OCI-LY1 (cell line): ENCODE data around the gene MSS51.

ENCODE experiments used
- H2AFZ ChIP-seq: fragments of 200-600 bp; sonication (generic), shearing (Covaris generic); 2 replicates; pipeline ENCODE4 v1.6.0; 2014; ENCODE audit warnings: antibody characterized with exemption, mild to moderate bottlenecking, low read length
- H3F3A ChIP-seq: fragments of 200-600 bp; sonication (generic), shearing (Covaris generic); 2 replicates; pipeline ENCODE4 v1.6.0; 2014; ENCODE audit warnings: mild to moderate bottlenecking, antibody characterized with exemption, low read length, moderate library complexity; ENCODE audit not compliant: insufficient read depth
- H3K27ac ChIP-seq: fragments of 200-600 bp; sonication (generic); 2 replicates; pipeline ENCODE4 v1.5.1; 2014; ENCODE audit warnings: low read length, mixed run types, mild to moderate bottlenecking, low read depth; ENCODE audit not compliant: poor library complexity, severe bottlenecking
- H3K27me3 ChIP-seq: fragments of 200-600 bp; sonication (generic); 2 replicates; pipeline ENCODE4 v1.6.0; 2014; ENCODE audit warnings: antibody characterized with exemption, mild to moderate bottlenecking, low read length, moderate library complexity; ENCODE audit not compliant: insufficient read depth
- H3K36me3 ChIP-seq: fragments of 200-600 bp; sonication (generic); 2 replicates; pipeline ENCODE4 v1.6.1; 2014; ENCODE audit warnings: mild to moderate bottlenecking, antibody characterized with exemption, low read length, moderate library complexity, mixed read lengths; ENCODE audit not compliant: insufficient read depth
- H3K4me1 ChIP-seq: fragments of 200-600 bp; sonication (generic); 2 replicates; pipeline ENCODE4 v1.5.1; 2014; ENCODE audit warnings: mild to moderate bottlenecking, low read length, moderate library complexity; ENCODE audit not compliant: insufficient read depth, severe bottlenecking
- H3K4me2 ChIP-seq: fragments of 200-600 bp; sonication (generic), shearing (Covaris generic); 2 replicates; pipeline ENCODE4 v1.6.1; 2014; ENCODE audit warnings: low read length
- H3K4me3 ChIP-seq: fragments of 200-600 bp; sonication (generic); 2 replicates; pipeline ENCODE4 v1.5.1; 2014; ENCODE audit warnings: low read length, low read depth, mild to moderate bottlenecking, mixed read lengths; ENCODE audit not compliant: poor library complexity, severe bottlenecking
- H3K79me2 ChIP-seq: fragments of 200-600 bp; shearing (Covaris generic); 2 replicates; pipeline ENCODE4 v1.6.1; 2016; ENCODE audit warnings: mixed run types, low read length, mixed read lengths; ENCODE audit not compliant: insufficient read depth
- H3K9ac ChIP-seq: fragments of 200-600 bp; sonication (generic), shearing (Covaris generic); 2 replicates; pipeline ENCODE4 v1.6.1; 2014; ENCODE audit warnings: mild to moderate bottlenecking, low read length, mixed read lengths
- H3K9me2 ChIP-seq: fragments of 200-600 bp; sonication (generic), shearing (Covaris generic); 2 replicates; pipeline ENCODE4 v1.6.1; 2014; ENCODE audit warnings: low read depth, mild to moderate bottlenecking, low read length, mixed read lengths
- H3K9me3 ChIP-seq: fragments of 200-600 bp; shearing (Covaris generic); 2 replicates; pipeline ENCODE4 v1.6.1; 2014; ENCODE audit warnings: low read length, mixed read lengths
- H4K20me1 ChIP-seq: fragments of 200-600 bp; sonication (generic), shearing (Covaris generic); 2 replicates; pipeline ENCODE4 v1.6.0; 2016; ENCODE audit warnings: mild to moderate bottlenecking, low read length; ENCODE audit not compliant: insufficient read depth
- CTCF ChIP-seq: fragments of 200-600 bp; sonication (generic), shearing (Covaris generic); IDR thresholded peaks from 2 replicates; pipeline ENCODE4 v1.5.1; 2017; ENCODE audit warnings: mild to moderate bottlenecking, antibody characterized with exemption, low read length, moderate library complexity, mixed read lengths
- EZH2 ChIP-seq: fragments of 200-600 bp; sonication (generic), shearing (Covaris generic); IDR thresholded peaks from 2 replicates; pipeline ENCODE4 v1.8.0; 2017; ENCODE audit warnings: borderline replicate concordance, mixed run types, mild to moderate bottlenecking, antibody characterized with exemption, low read length, moderate library complexity, mixed read lengths

MSS51 gene

GRCh38 chr10:73433538-73433867 lies at the start of gene MSS51:
TSS of gene MSS51 (minus strand) at chr10:73433561. CDS start at chr10:73428284, 5,277 bp downstream.
- no peak for TF ChIP-seq CTCF
- no peak for TF ChIP-seq EZH2
- no peak within 1 kb of the TSS for H3K4me3 ChIP-seq
- H3K9me2 ChIP-seq: no peaks in the 10 kb centered on the region
- no peak within 1 kb of the TSS for H3K27ac ChIP-seq
- H3K79me2 ChIP-seq: no peaks in the 10 kb centered on the region
- H3K9me3 ChIP-seq: no peaks in the 10 kb centered on the region
- no peaks in the 10 kb centered on the region for H4K20me1 ChIP-seq
- H3K4me1 ChIP-seq: no peaks in the 10 kb centered on the region
- H3K36me3 ChIP-seq: peaks cover 18% of the 10 kb centered on the region; the same call in 1 of the 2 replicates
- no peaks in the 10 kb centered on the region for H3F3A ChIP-seq
- H2AFZ ChIP-seq: no peak within 1 kb of the TSS
- H3K9ac ChIP-seq: no peak within 1 kb of the TSS
- H3K27me3 ChIP-seq: no peaks in the 10 kb centered on the region
- no peak within 1 kb of the TSS for H3K4me2 ChIP-seq

DNA sequence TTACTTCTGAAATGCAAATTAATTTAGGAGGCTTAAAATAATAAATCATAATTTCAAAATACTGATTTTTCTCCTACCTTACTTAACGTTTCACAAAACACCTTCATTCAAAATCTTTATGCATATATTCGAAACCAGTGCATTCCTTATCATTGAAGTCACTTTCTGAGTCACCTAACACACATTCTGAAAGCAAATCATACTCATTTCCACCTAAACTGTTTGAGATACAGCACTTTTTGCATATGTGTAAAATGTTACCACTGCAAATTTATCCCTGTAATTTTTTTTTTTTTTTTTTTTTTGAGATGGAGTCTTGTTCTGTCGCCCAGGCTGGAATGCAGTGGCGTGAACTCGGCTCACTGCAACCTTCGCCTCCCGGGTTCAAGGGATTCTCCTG lies 46.8 kb upstream of the MSS51 start:
- Histone ChIP-seq H3K27me3 (no peaks in the 10 kb centered on the region), H4K20me1 (no peaks in the 10 kb centered on the region), H3K36me3 (peaks cover 44% of the 10 kb centered on the region), H3K9me3 (no peaks in the 10 kb centered on the region), H3K9ac (no peak overlapping the region), H3K27ac (no peak overlapping the region), H3K79me2 (peaks cover 9% of the 10 kb centered on the region), H3F3A (no peaks in the 10 kb centered on the region), H3K9me2 (no peaks in the 10 kb centered on the region), H3K4me2 (no peak overlapping the region), H2AFZ (no peak overlapping the region), H3K4me1 (no peaks in the 10 kb centered on the region), H3K4me3 (no peak overlapping the region)
- TF ChIP-seq CTCF: no peak
- no peak for TF ChIP-seq EZH2

DNA sequence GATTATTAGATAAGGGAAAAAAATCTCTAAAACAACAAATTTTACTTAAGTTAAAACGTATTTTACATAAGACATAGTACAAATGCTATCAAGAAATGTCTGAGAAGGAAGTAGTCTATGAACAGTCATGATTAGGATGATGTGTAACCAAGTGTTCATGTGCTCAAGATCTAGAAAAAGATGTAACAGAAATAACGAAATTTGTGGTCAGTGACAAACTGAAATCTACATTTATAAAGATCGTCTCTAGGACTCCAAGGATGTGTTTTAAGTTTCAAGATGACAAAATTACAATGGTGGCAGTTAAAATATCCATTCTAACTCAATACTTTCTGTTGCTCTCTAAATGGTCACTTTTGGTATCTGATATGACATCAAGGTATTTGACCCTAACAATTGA lies 45.3 kb upstream of the MSS51 start:
- H3K4me3 ChIP-seq: no peak overlapping the region
- H3K4me2 ChIP-seq: no peak overlapping the region
- H3K79me2 ChIP-seq: peaks cover 7% of the 10 kb centered on the region
- H2AFZ ChIP-seq: no peak overlapping the region
- no peaks in the 10 kb centered on the region for H3F3A ChIP-seq
- no peaks in the 10 kb centered on the region for H3K27me3 ChIP-seq
- H3K9ac ChIP-seq: no peak overlapping the region
- no peaks in the 10 kb centered on the region for H4K20me1 ChIP-seq
- H3K36me3 ChIP-seq: peaks cover 53% of the 10 kb centered on the region
- no peaks in the 10 kb centered on the region for H3K9me2 ChIP-seq
- H3K27ac ChIP-seq: no peak overlapping the region
- no peaks in the 10 kb centered on the region for H3K4me1 ChIP-seq
- H3K9me3 ChIP-seq: no peaks in the 10 kb centered on the region
- TF ChIP-seq CTCF (no peak), EZH2 (no peak)
